ENCODE measurements around the gene INPP5D.
A peak's percentile ranks its signal among the peaks of the same experiment; 100 is the strongest.

INPP5D gene

GRCh38 chr2:233236820-233237589 lies 176.9 kb downstream of the INPP5D start:
- no peak overlapping the region for H3K4me3 ChIP-seq (replicated peaks; ENCODE audit: low read depth, low read length)
- no peak for DNase-seq (ENCODE audit: low read depth)

GRCh38 chr2:233240897-233241296 lies 180.8 kb downstream of the INPP5D start:
- H3K4me3 ChIP-seq (replicated peaks; ENCODE audit: low read depth, low read length): no peak overlapping the region
- no peak for TF ChIP-seq CTCF (IDR thresholded peaks at IDR 0.05; ENCODE audit: low read length, missing control alignments)
- no peak for DNase-seq (ENCODE audit: low read depth)

More at GRCh38 chr2:233236820-233237589, 176.9 kb downstream of the INPP5D start:
- no peak for TF ChIP-seq CTCF (IDR thresholded peaks at IDR 0.05; ENCODE audit: low read length, missing control alignments)

- no peak for TF ChIP-seq CTCF (IDR thresholded peaks at IDR 0.05; ENCODE audit: low read length, missing control alignments)
- no peak overlapping the region for H3K4me3 ChIP-seq (replicated peaks; ENCODE audit: low read depth, low read length)
- no peak for DNase-seq (ENCODE audit: low read depth)
Observed at GRCh38 chr2:233241803-233242202, 181.7 kb downstream of the INPP5D start.

- no peak for TF ChIP-seq CTCF (IDR thresholded peaks at IDR 0.05; ENCODE audit: low read length, missing control alignments)
- peak; percentile 41 for DNase-seq (ENCODE audit: low read depth)
- no peak overlapping the region for H3K4me3 ChIP-seq (replicated peaks; ENCODE audit: low read depth, low read length)
Observed at GRCh38 chr2:233242231-233242927, 182.2 kb downstream of the INPP5D start.

- TF ChIP-seq CTCF (IDR thresholded peaks at IDR 0.05; ENCODE audit: low read length, missing control alignments): no peak
- DNase-seq (ENCODE audit: low read depth): no peak
- H3K4me3 ChIP-seq (replicated peaks; ENCODE audit: low read depth, low read length): no peak overlapping the region
Observed at GRCh38 chr2:233243348-233243747, 183.2 kb downstream of the INPP5D start.

GRCh38 chr2:233244818-233245217 lies 184.7 kb downstream of the INPP5D start:
- no peak for TF ChIP-seq CTCF (IDR thresholded peaks at IDR 0.05; ENCODE audit: low read length, missing control alignments)
- no peak overlapping the region for H3K4me3 ChIP-seq (replicated peaks; ENCODE audit: low read depth, low read length)
- DNase-seq (ENCODE audit: low read depth): no peak
